ENCODE results near the gene RNF150.

Gene RNF150

GRCh38 chr4:141078871-141079270 lies 54.4 kb downstream of the RNF150 start:
- TF ChIP-seq ZNF70 (CRISPR knock-in tag; IDR thresholded peaks at IDR 0.05), result no peak
- TF ChIP-seq RARB (CRISPR knock-in tag; IDR thresholded peaks at IDR 0.05), result no peak
- no peak for TF ChIP-seq ZFP30 (CRISPR knock-in tag; IDR thresholded peaks at IDR 0.05)
- TF ChIP-seq, protein P1, sequence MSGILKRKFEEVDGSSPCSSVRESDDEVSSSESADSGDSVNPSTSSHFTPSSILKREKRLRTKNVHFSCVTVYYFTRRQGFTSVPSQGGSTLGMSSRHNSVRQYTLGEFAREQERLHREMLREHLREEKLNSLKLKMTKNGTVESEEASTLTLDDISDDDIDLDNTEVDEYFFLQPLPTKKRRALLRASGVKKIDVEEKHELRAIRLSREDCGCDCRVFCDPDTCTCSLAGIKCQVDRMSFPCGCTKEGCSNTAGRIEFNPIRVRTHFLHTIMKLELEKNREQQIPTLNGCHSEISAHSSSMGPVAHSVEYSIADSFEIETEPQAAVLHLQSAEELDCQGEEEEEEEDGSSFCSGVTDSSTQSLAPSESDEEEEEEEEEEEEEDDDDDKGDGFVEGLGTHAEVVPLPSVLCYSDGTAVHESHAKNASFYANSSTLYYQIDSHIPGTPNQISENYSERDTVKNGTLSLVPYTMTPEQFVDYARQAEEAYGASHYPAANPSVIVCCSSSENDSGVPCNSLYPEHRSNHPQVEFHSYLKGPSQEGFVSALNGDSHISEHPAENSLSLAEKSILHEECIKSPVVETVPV (CRISPR knock-in tag; IDR thresholded peaks at IDR 0.05), result no peak
- TF ChIP-seq ISL1 (CRISPR knock-in tag; IDR thresholded peaks at IDR 0.05), result no peak
- no peak for ATAC-seq

DNA sequence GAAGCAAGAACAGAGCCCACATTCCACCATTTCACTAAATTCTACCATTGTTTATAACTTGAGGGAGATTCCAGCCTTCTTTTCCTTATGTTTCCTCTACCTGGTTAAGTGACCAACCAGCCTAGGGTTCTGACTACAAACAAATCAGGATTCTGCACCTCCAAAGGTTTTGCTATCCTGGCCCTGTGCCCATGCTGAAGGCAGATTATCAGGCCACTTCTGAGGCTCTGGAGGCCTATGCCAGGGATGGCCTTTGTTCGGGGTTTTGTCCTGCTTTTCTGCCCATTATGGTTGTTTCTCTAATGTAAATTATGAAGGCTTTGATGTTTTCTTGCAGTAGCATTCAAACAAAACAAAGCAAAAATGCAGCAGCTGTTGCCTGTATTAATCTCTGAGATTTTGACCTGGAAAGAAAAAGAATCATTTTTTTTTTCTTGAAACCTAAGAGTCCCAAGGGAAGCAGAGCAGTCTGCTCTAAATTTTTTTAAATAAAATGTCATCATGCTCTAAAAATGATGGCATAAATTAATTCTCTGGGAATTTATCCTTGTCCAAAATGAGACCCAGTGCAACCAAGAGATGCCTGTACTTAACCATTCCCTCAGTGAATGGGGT lies 55.6 kb downstream of the RNF150 start:
- TF ChIP-seq ISL1 (CRISPR knock-in tag; IDR thresholded peaks at IDR 0.05) (no peak), ZNF8 (CRISPR knock-in tag; IDR thresholded peaks at IDR 0.05) (no peak), ARNTL (CRISPR knock-in tag; IDR thresholded peaks at IDR 0.05; ENCODE audit: borderline replicate concordance, low read depth) (no peak), SNAI2 (CRISPR knock-in tag; IDR thresholded peaks at IDR 0.05) (no peak), CREB5 (CRISPR knock-in tag; IDR thresholded peaks at IDR 0.05; ENCODE audit: low read depth) (no peak), ZNF70 (CRISPR knock-in tag; IDR thresholded peaks at IDR 0.05) (no peak), RARB (CRISPR knock-in tag; IDR thresholded peaks at IDR 0.05) (no peak), ZFP30 (CRISPR knock-in tag; IDR thresholded peaks at IDR 0.05) (no peak), PPARA (CRISPR knock-in tag; IDR thresholded peaks at IDR 0.05; ENCODE audit: borderline replicate concordance) (no peak), OSR1 (CRISPR knock-in tag; IDR thresholded peaks at IDR 0.05) (no peak), TOX (CRISPR knock-in tag; IDR thresholded peaks at IDR 0.05; ENCODE audit: borderline replicate concordance) (no peak), ZFP3 (CRISPR knock-in tag; IDR thresholded peaks at IDR 0.05) (no peak), ZNF565 (CRISPR knock-in tag; conservative IDR thresholded peaks at IDR 0.05; ENCODE audit: low read depth) (no peak)
- TF ChIP-seq, protein P2, sequence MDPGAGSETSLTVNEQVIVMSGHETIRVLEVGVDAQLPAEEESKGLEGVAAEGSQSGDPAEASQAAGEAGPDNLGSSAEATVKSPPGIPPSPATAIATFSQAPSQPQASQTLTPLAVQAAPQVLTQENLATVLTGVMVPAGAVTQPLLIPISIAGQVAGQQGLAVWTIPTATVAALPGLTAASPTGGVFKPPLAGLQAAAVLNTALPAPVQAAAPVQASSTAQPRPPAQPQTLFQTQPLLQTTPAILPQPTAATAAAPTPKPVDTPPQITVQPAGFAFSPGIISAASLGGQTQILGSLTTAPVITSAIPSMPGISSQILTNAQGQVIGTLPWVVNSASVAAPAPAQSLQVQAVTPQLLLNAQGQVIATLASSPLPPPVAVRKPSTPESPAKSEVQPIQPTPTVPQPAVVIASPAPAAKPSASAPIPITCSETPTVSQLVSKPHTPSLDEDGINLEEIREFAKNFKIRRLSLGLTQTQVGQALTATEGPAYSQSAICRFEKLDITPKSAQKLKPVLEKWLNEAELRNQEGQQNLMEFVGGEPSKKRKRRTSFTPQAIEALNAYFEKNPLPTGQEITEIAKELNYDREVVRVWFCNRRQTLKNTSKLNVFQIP (CRISPR knock-in tag; IDR thresholded peaks at IDR 0.05; ENCODE audit: borderline replicate concordance, low read depth), result no peak
- TF ChIP-seq, protein P1 (CRISPR knock-in tag; IDR thresholded peaks at IDR 0.05), result no peak
- ATAC-seq, result no peak; the same call in 2 of the 3 replicates

DNA sequence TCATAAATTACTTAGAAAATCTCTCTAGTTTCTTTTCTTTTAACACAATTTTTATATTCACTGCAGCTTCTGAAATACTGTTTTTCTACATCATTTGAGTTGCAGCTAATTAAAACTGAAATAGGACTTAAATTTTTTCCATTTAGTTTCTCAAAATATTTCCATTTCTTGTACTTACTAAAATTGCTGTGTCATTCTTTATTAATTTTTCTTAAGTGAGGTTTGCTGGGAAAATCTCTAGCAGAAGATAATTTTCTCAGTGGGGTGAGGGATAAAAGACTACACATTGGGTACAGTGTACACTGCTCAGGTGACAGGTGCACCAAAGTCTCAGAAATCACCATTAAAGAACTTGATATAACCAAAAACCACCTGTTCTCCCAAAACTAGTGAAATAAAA lies 57.7 kb downstream of the RNF150 start:
- no peak for ATAC-seq
- TF ChIP-seq, protein P2 (CRISPR knock-in tag; IDR thresholded peaks at IDR 0.05; ENCODE audit: borderline replicate concordance, low read depth), result no peak

DNA sequence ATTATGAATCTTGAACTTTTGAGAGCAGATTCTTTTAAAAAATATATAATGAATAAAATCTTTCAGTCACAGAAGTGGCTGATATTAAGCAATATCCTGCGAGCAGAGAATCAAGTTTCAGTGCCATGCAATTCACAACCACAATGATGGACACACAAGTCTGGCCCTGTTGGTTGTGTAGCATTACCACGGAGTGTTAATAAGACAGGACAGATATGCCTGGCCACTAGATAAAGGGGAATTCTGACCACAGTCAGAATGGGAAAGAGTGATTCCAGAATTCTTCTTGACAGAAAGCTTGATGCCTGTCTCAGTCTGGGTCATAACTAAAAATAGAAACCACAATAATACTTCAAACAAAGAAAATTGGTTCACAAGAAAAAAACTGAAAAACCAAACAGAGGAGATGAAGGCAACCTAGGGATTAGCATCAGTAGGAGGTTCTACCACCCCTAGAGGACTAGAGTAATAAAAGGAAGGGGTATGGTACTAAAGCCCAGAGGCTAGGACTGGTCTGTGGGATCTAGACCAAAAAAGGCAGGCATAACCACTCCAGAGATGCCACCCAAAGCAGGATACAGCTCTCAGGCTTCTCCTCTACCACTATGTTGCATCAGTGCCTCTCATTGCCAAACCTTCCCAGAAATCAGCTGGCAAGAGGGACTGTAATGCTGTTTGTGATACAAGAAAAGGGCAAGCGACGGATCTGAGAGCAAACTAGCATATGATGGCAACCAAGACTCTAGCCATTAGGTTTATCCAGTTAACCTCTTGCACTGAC lies 59.0 kb downstream of the RNF150 start:
- no peak for ATAC-seq

More for the DNA sequence above, 59.0 kb downstream of the RNF150 start:
- TF ChIP-seq ZNF70 (CRISPR knock-in tag; IDR thresholded peaks at IDR 0.05) (no peak), ZNF565 (CRISPR knock-in tag; conservative IDR thresholded peaks at IDR 0.05; ENCODE audit: low read depth) (no peak), CSDC2 (CRISPR knock-in tag; IDR thresholded peaks at IDR 0.05) (no peak), SNAI2 (CRISPR knock-in tag; IDR thresholded peaks at IDR 0.05) (no peak), TCF4 (CRISPR knock-in tag; IDR thresholded peaks at IDR 0.05; ENCODE audit: borderline replicate concordance) (no peak), ZFP3 (CRISPR knock-in tag; IDR thresholded peaks at IDR 0.05) (no peak), ARNTL (CRISPR knock-in tag; IDR thresholded peaks at IDR 0.05; ENCODE audit: borderline replicate concordance, low read depth) (no peak)
- TF ChIP-seq, protein P2 (CRISPR knock-in tag; IDR thresholded peaks at IDR 0.05; ENCODE audit: borderline replicate concordance, low read depth), result no peak

Data from SK-N-SH treated with all-trans-retinoic acid at 6 μM for 48 hours (cell line).